Measurements from ENCODE around the gene TRAK1.

The TRAK1 gene

GRCh38 chr3:42052484-42053351 lies 38.4 kb upstream of the TRAK1 start:
- no peak for DNase-seq (ENCODE audit: low read depth in 1 of 2, low spot score in 1 of 2)
- H3K4me3 ChIP-seq (replicated peaks; ENCODE audit: insufficient read depth, low read length): no peak overlapping the region
- TF ChIP-seq GABPA (IDR thresholded peaks at IDR 0.05; ENCODE audit: low read depth) (no peak), REST (IDR thresholded peaks at IDR 0.05; ENCODE audit: insufficient replicate concordance, low read depth) (no peak), POLR2AphosphoS5 (IDR thresholded peaks at IDR 0.05; ENCODE audit: low read depth) (no peak), CTCF (IDR thresholded peaks at IDR 0.05; ENCODE audit: insufficient read depth, low read length) (no peak), SPI1 (IDR thresholded peaks at IDR 0.05; ENCODE audit: borderline replicate concordance, low read depth) (no peak)
- no peaks in the 10 kb centered on the region for H3K27me3 ChIP-seq (ENCODE audit: insufficient read depth, poor library complexity, severe bottlenecking)
- H3K27ac ChIP-seq (replicated peaks): no peak overlapping the region

- TF ChIP-seq REST (IDR thresholded peaks at IDR 0.05; ENCODE audit: insufficient replicate concordance, low read depth): no peak
- Histone ChIP-seq H3K4me3 (replicated peaks; ENCODE audit: insufficient read depth, low read length) (no peak overlapping the region), H3K27me3 (ENCODE audit: insufficient read depth, poor library complexity, severe bottlenecking) (no peaks in the 10 kb centered on the region), H3K27ac (replicated peaks) (no peak overlapping the region)
- DNase-seq (ENCODE audit: low read depth in 1 of 2, low spot score in 1 of 2): no peak
Observed at GRCh38 chr3:42053476-42053875, 37.7 kb upstream of the TRAK1 start.

GRCh38 chr3:42055291-42055690 lies 35.9 kb upstream of the TRAK1 start:
- H3K4me3 ChIP-seq (replicated peaks; ENCODE audit: insufficient read depth, low read length): no peak overlapping the region
- DNase-seq (ENCODE audit: low read depth in 1 of 2, low spot score in 1 of 2): no peak
- H3K27ac ChIP-seq (replicated peaks): no peak overlapping the region
- no peaks in the 10 kb centered on the region for H3K27me3 ChIP-seq (ENCODE audit: insufficient read depth, poor library complexity, severe bottlenecking)
- no peak for TF ChIP-seq POLR2AphosphoS5 (IDR thresholded peaks at IDR 0.05; ENCODE audit: low read depth)
- no peak for TF ChIP-seq GABPA (IDR thresholded peaks at IDR 0.05; ENCODE audit: low read depth)
- TF ChIP-seq CTCF (IDR thresholded peaks at IDR 0.05; ENCODE audit: insufficient read depth, low read length): no peak
- TF ChIP-seq SPI1 (IDR thresholded peaks at IDR 0.05; ENCODE audit: borderline replicate concordance, low read depth): no peak
- TF ChIP-seq REST (IDR thresholded peaks at IDR 0.05; ENCODE audit: insufficient replicate concordance, low read depth): no peak
